Stimulated activated CD4-positive, alpha-beta T cell treated with anti-CD3 and anti-CD28 coated beads, Interleukin-15, amount 100 ng/mL, for 48 hours (primary cell): ENCODE results near the gene VSX1.

Experiments used
- DNase-seq, 2 donors: peaks; one replicate each; pipeline ENCODE4 v3.0.0-alpha.2; 2020; ENCODE audit warnings: low read depth in 2 of 2

VSX1 gene

GRCh38 chr20:25040438-25040831, 41.5 kb downstream of the VSX1 start:
- DNase-seq = no peak

- DNase-seq = no peak
Measured at GRCh38 chr20:25039697-25040437, 42.1 kb downstream of the VSX1 start.

- no peak for DNase-seq
Measured at GRCh38 chr20:25038591-25039015, 43.3 kb downstream of the VSX1 start.

GRCh38 chr20:25038103-25038410, 43.9 kb downstream of the VSX1 start:
- no peak for DNase-seq

GRCh38 chr20:25037288-25038102, 44.4 kb downstream of the VSX1 start:
- DNase-seq = no peak

GRCh38 chr20:25036331-25036936, 45.5 kb downstream of the VSX1 start:
- DNase-seq = no peak

GRCh38 chr20:25035921-25036320, 46.0 kb downstream of the VSX1 start:
- no peak for DNase-seq

GRCh38 chr20:25033924-25034300, 48.0 kb downstream of the VSX1 start:
- DNase-seq = no peak

GRCh38 chr20:25033265-25033923, 48.5 kb downstream of the VSX1 start:
- no peak for DNase-seq

- DNase-seq = no peak
Measured at GRCh38 chr20:25032478-25033264, 49.3 kb downstream of the VSX1 start.

- DNase-seq = no peak
Measured at GRCh38 chr20:25032065-25032477, 49.9 kb downstream of the VSX1 start.

- DNase-seq = no peak
Measured at GRCh38 chr20:25031241-25031640, 50.7 kb downstream of the VSX1 start.

GRCh38 chr20:25030649-25031207, 51.2 kb downstream of the VSX1 start:
- DNase-seq = no peak

- no peak for DNase-seq
Measured at GRCh38 chr20:25030007-25030648, 51.8 kb downstream of the VSX1 start.

- DNase-seq = no peak
Measured at GRCh38 chr20:25025986-25026605, 55.8 kb downstream of the VSX1 start.
